NB4 (cell line): Measurements from ENCODE around the gene TACC2.
A peak's percentile ranks its signal among the peaks of the same experiment; 100 is the strongest.
"Not testable (repeated sequence)": the region's sequence is repeated elsewhere in the genome, so short reads cannot be mapped to it uniquely, and the experiment has no call there.

Experiments used
- DNase-seq: peaks from one replicate; pipeline ENCODE4 v3.0.0; 2010; ENCODE audit warnings: low read depth
- H3K4me3 ChIP-seq: one replicate; pipeline ENCODE4 v1.5.1; 2011; ENCODE audit warnings: mild to moderate bottlenecking, low read depth, low read length, moderate library complexity
- CTCF ChIP-seq: IDR thresholded peaks from one replicate; pipeline ENCODE4 v1.5.1; 2012; ENCODE audit warnings: low read depth, low read length
- MAX ChIP-seq: IDR thresholded peaks from 2 replicates; pipeline ENCODE4 v1.6.1; 2011; ENCODE audit warnings: low read depth, low read length
- MYC ChIP-seq: IDR thresholded peaks from 2 replicates; pipeline ENCODE4 v1.6.1; 2011; ENCODE audit warnings: low read depth, low read length
- POLR2A ChIP-seq: IDR thresholded peaks from 2 replicates; pipeline ENCODE4 v1.6.1; 2011; ENCODE audit warnings: mild to moderate bottlenecking; ENCODE audit not compliant: insufficient read length; ENCODE audit errors: extremely low read depth

The TACC2 gene

GRCh38 chr10:122056431-122057094 lies 67.6 kb downstream of the TACC2 start:
- TF ChIP-seq CTCF, result no peak
- no peak for TF ChIP-seq POLR2A
- TF ChIP-seq MYC, result no peak
- TF ChIP-seq MAX, result no peak
- no peak overlapping the region for H3K4me3 ChIP-seq
- DNase-seq, result no peak

GRCh38 chr10:122057841-122058413 lies 69.0 kb downstream of the TACC2 start:
- DNase-seq, result peak; percentile 64
- no peak overlapping the region for H3K4me3 ChIP-seq
- TF ChIP-seq MYC, result no peak
- TF ChIP-seq MAX, result no peak
- TF ChIP-seq POLR2A, result no peak
- no peak for TF ChIP-seq CTCF

GRCh38 chr10:122060250-122060649 lies 71.3 kb downstream of the TACC2 start:
- TF ChIP-seq MYC (no peak), POLR2A (no peak), MAX (no peak), CTCF (no peak)
- no peak for DNase-seq
- no peak overlapping the region for H3K4me3 ChIP-seq

GRCh38 chr10:122062831-122063674 lies 74.1 kb downstream of the TACC2 start:
- peak; percentile 73 for DNase-seq
- peak; percentile 29; the same call in 1 of the 2 replicates for TF ChIP-seq MAX
- no peak for TF ChIP-seq CTCF
- H3K4me3 ChIP-seq, result no peak overlapping the region

GRCh38 chr10:122066337-122066939 lies 77.5 kb downstream of the TACC2 start:
- DNase-seq, result not testable (repeated sequence)

GRCh38 chr10:122068844-122069243 lies 79.9 kb downstream of the TACC2 start:
- no peak overlapping the region for H3K4me3 ChIP-seq
- no peak for DNase-seq
- TF ChIP-seq MYC (no peak), POLR2A (no peak), CTCF (no peak), MAX (no peak)

More at GRCh38 chr10:122066337-122066939, 77.5 kb downstream of the TACC2 start:
- H3K4me3 ChIP-seq, result not testable (repeated sequence)
